ENCODE measurements around the gene CSTF2T. TPM values are rescaled to one million over a fixed set of nuclear protein-coding genes. Genes with fewer than 3 reads are reported as not detected.

CSTF2T gene
- total RNA-seq, 1 experiment from 2014 or later: 42.1 TPM

DNA sequence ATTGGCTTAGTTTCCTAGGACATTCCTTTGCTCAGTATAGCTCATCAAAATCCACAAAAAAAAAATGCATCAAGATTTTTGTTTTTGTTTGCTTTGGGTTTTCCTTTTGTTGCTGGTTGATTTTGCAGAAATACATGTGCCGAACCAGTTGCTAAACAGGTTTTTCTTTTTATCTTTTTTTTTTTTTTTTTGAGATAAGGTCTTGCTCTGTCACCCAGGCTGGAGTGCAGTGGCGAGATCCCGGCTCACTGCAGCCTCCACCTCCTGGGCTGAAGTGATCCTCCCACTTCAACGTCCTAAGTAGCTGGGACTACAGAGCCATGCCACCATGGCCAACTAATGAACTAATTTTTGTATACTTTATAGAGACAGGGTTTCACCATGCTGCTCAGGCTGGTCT lies 8.3 kb downstream of the CSTF2T start:
- Mint-ChIP-seq H3K4me1 (peaks cover 3 to 11% of the 10 kb centered on the region in 2 experiments; a peak in 3 of 4 replicates), H3K4me3 (no peak overlapping the region), H3K36me3 (ENCODE audit: insufficient read depth in 1 of 3, low read depth in 3 of 3) (peaks cover 2 to 12% (median 9%) of the 10 kb centered on the region in 3 experiments; a peak in 5 of 7 replicates), H3K27ac (no peak overlapping the region), H3K9me3 (peaks cover 5 to 7% of the 10 kb centered on the region in 2 experiments; a peak in 4 of 5 replicates), H3K27me3 (ENCODE audit: low read depth) (no peaks in the 10 kb centered on the region)
- Histone ChIP-seq H3K27me3 (ENCODE audit: insufficient read depth, low read length) (no peaks in the 10 kb centered on the region), H3K4me1 (ENCODE audit: insufficient read depth, low read length) (no peaks in the 10 kb centered on the region), H3K18ac (ENCODE audit: insufficient read length, low read depth, low read length) (no peak overlapping the region), H3K27ac (ENCODE audit: insufficient read length, low read depth, low read length) (no peak overlapping the region), H4K5ac (ENCODE audit: insufficient read length, low read depth, low read length) (no peak overlapping the region), H3K9ac (ENCODE audit: extremely low read depth, insufficient read length, low read length) (no peak overlapping the region), H2AK5ac (ENCODE audit: insufficient read length, low read length) (no peak overlapping the region), H3K79me1 (ENCODE audit: insufficient read depth, low read depth, low read length, poor library complexity, severe bottlenecking) (no peaks in the 10 kb centered on the region), H3K23ac (ENCODE audit: insufficient read length, low read depth, low read length) (no peak overlapping the region), H3K23me2 (ENCODE audit: insufficient read length, low read depth, low read length, poor library complexity, severe bottlenecking) (no peaks in the 10 kb centered on the region), H3K56ac (ENCODE audit: insufficient read length, low read depth, low read length) (no peak overlapping the region), H2BK12ac (ENCODE audit: insufficient read length, low read depth, low read length) (no peak overlapping the region), H2BK120ac (ENCODE audit: low read depth, low read length, poor library complexity, severe bottlenecking) (no peak overlapping the region), H4K91ac (ENCODE audit: insufficient read length, low read depth, low read length) (no peak overlapping the region), H3K4ac (ENCODE audit: low read depth, low read length) (no peak overlapping the region), H3K9me3 (ENCODE audit: control insufficient read depth, low read depth, low read length) (no peaks in the 10 kb centered on the region), H2BK20ac (ENCODE audit: low read depth, low read length, poor library complexity, severe bottlenecking) (no peak overlapping the region), H2AFZ (ENCODE audit: low read length) (no peak overlapping the region), H4K20me1 (ENCODE audit: control insufficient read depth, insufficient read depth, insufficient read length) (no peaks in the 10 kb centered on the region), H3T11ph (ENCODE audit: low read length) (no peak overlapping the region), H3K4me2 (ENCODE audit: insufficient read depth, insufficient read length, low read length) (no peak overlapping the region), H3K14ac (ENCODE audit: insufficient read depth, low read length) (no peak overlapping the region), H2BK15ac (ENCODE audit: low read depth, low read length) (no peak overlapping the region), H2BK5ac (ENCODE audit: insufficient read length, low read length) (no peak overlapping the region), H4K8ac (replicated peaks; ENCODE audit: insufficient read length, low read depth, low read length) (no peak overlapping the region), H3K79me2 (ENCODE audit: insufficient read depth, low read length) (no peaks in the 10 kb centered on the region)
- no CpG with 5 or more reads among the region's 4 CpGs for WGBS (ENCODE audit: extremely low coverage, insufficient read length, low lambda C conversion rate)
- DNase-seq: no peak
- TF ChIP-seq, protein P1, sequence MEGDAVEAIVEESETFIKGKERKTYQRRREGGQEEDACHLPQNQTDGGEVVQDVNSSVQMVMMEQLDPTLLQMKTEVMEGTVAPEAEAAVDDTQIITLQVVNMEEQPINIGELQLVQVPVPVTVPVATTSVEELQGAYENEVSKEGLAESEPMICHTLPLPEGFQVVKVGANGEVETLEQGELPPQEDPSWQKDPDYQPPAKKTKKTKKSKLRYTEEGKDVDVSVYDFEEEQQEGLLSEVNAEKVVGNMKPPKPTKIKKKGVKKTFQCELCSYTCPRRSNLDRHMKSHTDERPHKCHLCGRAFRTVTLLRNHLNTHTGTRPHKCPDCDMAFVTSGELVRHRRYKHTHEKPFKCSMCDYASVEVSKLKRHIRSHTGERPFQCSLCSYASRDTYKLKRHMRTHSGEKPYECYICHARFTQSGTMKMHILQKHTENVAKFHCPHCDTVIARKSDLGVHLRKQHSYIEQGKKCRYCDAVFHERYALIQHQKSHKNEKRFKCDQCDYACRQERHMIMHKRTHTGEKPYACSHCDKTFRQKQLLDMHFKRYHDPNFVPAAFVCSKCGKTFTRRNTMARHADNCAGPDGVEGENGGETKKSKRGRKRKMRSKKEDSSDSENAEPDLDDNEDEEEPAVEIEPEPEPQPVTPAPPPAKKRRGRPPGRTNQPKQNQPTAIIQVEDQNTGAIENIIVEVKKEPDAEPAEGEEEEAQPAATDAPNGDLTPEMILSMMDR (conservative IDR thresholded peaks at IDR 0.05): no peak
